ENCODE results near the gene GDF15.
"Not testable (repeated sequence)": the region's sequence is repeated elsewhere in the genome, so short reads cannot be mapped to it uniquely, and the experiment has no call there.

DNA sequence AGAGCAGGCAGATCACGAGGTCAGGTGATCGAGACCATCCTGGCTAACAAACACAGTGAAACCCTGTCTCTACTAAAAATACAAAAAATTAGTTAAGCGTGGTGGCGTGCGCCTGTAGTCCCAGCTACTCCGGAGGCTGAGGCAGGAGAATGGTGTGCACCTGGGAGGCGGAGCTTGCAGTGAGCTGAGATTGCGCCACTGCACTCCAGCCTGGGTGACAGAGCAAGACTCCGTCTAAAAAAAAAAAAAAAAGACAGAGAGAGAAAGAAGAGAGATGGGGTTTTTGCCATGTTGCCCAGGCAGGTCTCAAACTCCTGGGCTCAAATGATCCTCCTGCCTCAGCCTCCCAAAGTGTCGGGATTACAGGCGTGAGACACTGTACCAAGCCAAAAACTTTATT, 19.8 kb downstream of the GDF15 start:
- TF ChIP-seq, protein P1, sequence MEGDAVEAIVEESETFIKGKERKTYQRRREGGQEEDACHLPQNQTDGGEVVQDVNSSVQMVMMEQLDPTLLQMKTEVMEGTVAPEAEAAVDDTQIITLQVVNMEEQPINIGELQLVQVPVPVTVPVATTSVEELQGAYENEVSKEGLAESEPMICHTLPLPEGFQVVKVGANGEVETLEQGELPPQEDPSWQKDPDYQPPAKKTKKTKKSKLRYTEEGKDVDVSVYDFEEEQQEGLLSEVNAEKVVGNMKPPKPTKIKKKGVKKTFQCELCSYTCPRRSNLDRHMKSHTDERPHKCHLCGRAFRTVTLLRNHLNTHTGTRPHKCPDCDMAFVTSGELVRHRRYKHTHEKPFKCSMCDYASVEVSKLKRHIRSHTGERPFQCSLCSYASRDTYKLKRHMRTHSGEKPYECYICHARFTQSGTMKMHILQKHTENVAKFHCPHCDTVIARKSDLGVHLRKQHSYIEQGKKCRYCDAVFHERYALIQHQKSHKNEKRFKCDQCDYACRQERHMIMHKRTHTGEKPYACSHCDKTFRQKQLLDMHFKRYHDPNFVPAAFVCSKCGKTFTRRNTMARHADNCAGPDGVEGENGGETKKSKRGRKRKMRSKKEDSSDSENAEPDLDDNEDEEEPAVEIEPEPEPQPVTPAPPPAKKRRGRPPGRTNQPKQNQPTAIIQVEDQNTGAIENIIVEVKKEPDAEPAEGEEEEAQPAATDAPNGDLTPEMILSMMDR (conservative IDR thresholded peaks at IDR 0.05; ENCODE audit: low read length) = not testable (repeated sequence)
- TF ChIP-seq EZH2phosphoT487 (IDR thresholded peaks at IDR 0.05; ENCODE audit: borderline replicate concordance, low read depth, low read length) = not testable (repeated sequence)

All from OCI-LY7 (cell line).